HG03520 (cell line): ENCODE results near the gene LAMP1.
"Not testable (repeated sequence)": the region's sequence is repeated elsewhere in the genome, so short reads cannot be mapped to it uniquely, and the experiment has no call there.

Experiments
- ATAC-seq: cut with Tn5 transposase; IDR thresholded peaks from one replicate; pipeline ENCODE4 v1.9.1; 2021; ENCODE audit warnings: mild to moderate bottlenecking, moderate library complexity; ENCODE audit not compliant: unreplicated experiment

Gene LAMP1

GRCh38 chr13:113354831-113355610 lies 58.0 kb downstream of the LAMP1 start:
- no peak for ATAC-seq

GRCh38 chr13:113355621-113356020 lies 58.6 kb downstream of the LAMP1 start:
- no peak for ATAC-seq

GRCh38 chr13:113356596-113356995 lies 59.6 kb downstream of the LAMP1 start:
- ATAC-seq, result no peak

GRCh38 chr13:113357529-113357928 lies 60.5 kb downstream of the LAMP1 start:
- ATAC-seq, result no peak

GRCh38 chr13:113358653-113359190 lies 61.7 kb downstream of the LAMP1 start:
- no peak for ATAC-seq

GRCh38 chr13:113359571-113359970 lies 62.5 kb downstream of the LAMP1 start:
- no peak for ATAC-seq

GRCh38 chr13:113360446-113360845 lies 63.4 kb downstream of the LAMP1 start:
- ATAC-seq, result no peak

GRCh38 chr13:113361406-113361805 lies 64.4 kb downstream of the LAMP1 start:
- ATAC-seq, result no peak

- ATAC-seq, result no peak
Measured at GRCh38 chr13:113364311-113364889, 67.4 kb downstream of the LAMP1 start.

- no peak for ATAC-seq
Measured at GRCh38 chr13:113364901-113365582, 68.0 kb downstream of the LAMP1 start.

GRCh38 chr13:113365583-113365970 lies 68.5 kb downstream of the LAMP1 start:
- no peak for ATAC-seq

- no peak for ATAC-seq
Measured at GRCh38 chr13:113365971-113366588, 69.0 kb downstream of the LAMP1 start.

- no peak for ATAC-seq
Measured at GRCh38 chr13:113367020-113367560, 70.1 kb downstream of the LAMP1 start.

- no peak for ATAC-seq
Measured at GRCh38 chr13:113367771-113368170, 70.7 kb downstream of the LAMP1 start.

GRCh38 chr13:113368353-113368752 lies 71.3 kb downstream of the LAMP1 start:
- not testable (repeated sequence) for ATAC-seq

- ATAC-seq, result no peak
Measured at GRCh38 chr13:113369189-113369588, 72.2 kb downstream of the LAMP1 start.

GRCh38 chr13:113369881-113370280 lies 72.8 kb downstream of the LAMP1 start:
- no peak for ATAC-seq

- no peak for ATAC-seq
Measured at GRCh38 chr13:113371061-113371460, 74.0 kb downstream of the LAMP1 start.

- ATAC-seq, result not testable (repeated sequence)
Measured at GRCh38 chr13:113371701-113372100, 74.7 kb downstream of the LAMP1 start.
